D721Med (cell line): ENCODE measurements around the gene CCDC102B.

Source experiments
- DNase-seq: peaks from one replicate; pipeline ENCODE4 v3.0.0; 2011; ENCODE audit warnings: low spot score; ENCODE audit not compliant: insufficient read length
- FAIRE-seq: peaks from 2 replicates; lab custom pipeline; 2011; peaks lifted over from hg19 to GRCh38; lab: Jason Lieb, UNC
- CTCF ChIP-seq: IDR thresholded peaks from 2 replicates; pipeline ENCODE4 v1.5.1; 2012; ENCODE audit warnings: mild to moderate bottlenecking, control low read depth; ENCODE audit not compliant: insufficient read depth; ENCODE audit errors: missing control alignments

The CCDC102B gene

GRCh38 chr18:68983126-68983525, 185.2 kb downstream of the CCDC102B start:
- no peak for TF ChIP-seq CTCF
- FAIRE-seq (no peak), DNase-seq (no peak)

- TF ChIP-seq CTCF: no peak
- no peak for DNase-seq
- no peak for FAIRE-seq
Observed at GRCh38 chr18:68984342-68984741, 186.5 kb downstream of the CCDC102B start.

GRCh38 chr18:68985172-68985820, 187.4 kb downstream of the CCDC102B start:
- no peak for FAIRE-seq
- no peak for DNase-seq
- TF ChIP-seq CTCF: no peak

GRCh38 chr18:68991286-68991685, 193.4 kb downstream of the CCDC102B start:
- no peak for TF ChIP-seq CTCF
- FAIRE-seq (no peak), DNase-seq (no peak)

GRCh38 chr18:68992719-68993482, 195.0 kb downstream of the CCDC102B start:
- TF ChIP-seq CTCF: no peak
- DNase-seq (no peak), FAIRE-seq (no peak)

GRCh38 chr18:68995675-68996074, 197.8 kb downstream of the CCDC102B start:
- FAIRE-seq (no peak), DNase-seq (no peak)

More at GRCh38 chr18:68995675-68996074, 197.8 kb downstream of the CCDC102B start:
- no peak for TF ChIP-seq CTCF
